ENCODE results near the gene RENBP.

The RENBP gene

GRCh38 chrX:153900831-153901752 is 43.4 kb downstream of the RENBP start:
- DNase-seq (ENCODE audit: low read depth in 2 of 3, low spot score in 1 of 3): peak in 2 of 3 donors; percentile 32 to 42

- DNase-seq (ENCODE audit: low read depth in 2 of 3, low spot score in 1 of 3): no peak
Measured at GRCh38 chrX:153897899-153898298, 46.5 kb downstream of the RENBP start.

- DNase-seq (ENCODE audit: low read depth in 2 of 3, low spot score in 1 of 3): no peak
Measured at GRCh38 chrX:153889123-153889522, 55.3 kb downstream of the RENBP start.

GRCh38 chrX:153888344-153888743 is 56.1 kb downstream of the RENBP start:
- DNase-seq (ENCODE audit: low read depth in 2 of 3, low spot score in 1 of 3): no peak

GRCh38 chrX:153887385-153887784 is 57.1 kb downstream of the RENBP start:
- no peak for DNase-seq (ENCODE audit: low read depth in 2 of 3, low spot score in 1 of 3)

- DNase-seq (ENCODE audit: low read depth in 2 of 3, low spot score in 1 of 3): no peak
Measured at GRCh38 chrX:153886915-153887314, 57.5 kb downstream of the RENBP start.

- DNase-seq (ENCODE audit: low read depth in 2 of 3, low spot score in 1 of 3): no peak
Measured at GRCh38 chrX:153885968-153886903, 58.2 kb downstream of the RENBP start, which contains the start of gene L1CAM. L1CAM (minus strand) TSS chrX:153886173; CDS start chrX:153875836, 10,337 bp downstream.

Measured in stimulated activated CD4-positive, alpha-beta T cell treated with anti-CD3 and anti-CD28 coated beads, Interleukin-12 subunit alpha, Interleukin-12 subunit beta, amount 100 ng/mL, for 48 hours (primary cell).